Measurements from ENCODE around the gene PLB1.

Gene PLB1

DNA sequence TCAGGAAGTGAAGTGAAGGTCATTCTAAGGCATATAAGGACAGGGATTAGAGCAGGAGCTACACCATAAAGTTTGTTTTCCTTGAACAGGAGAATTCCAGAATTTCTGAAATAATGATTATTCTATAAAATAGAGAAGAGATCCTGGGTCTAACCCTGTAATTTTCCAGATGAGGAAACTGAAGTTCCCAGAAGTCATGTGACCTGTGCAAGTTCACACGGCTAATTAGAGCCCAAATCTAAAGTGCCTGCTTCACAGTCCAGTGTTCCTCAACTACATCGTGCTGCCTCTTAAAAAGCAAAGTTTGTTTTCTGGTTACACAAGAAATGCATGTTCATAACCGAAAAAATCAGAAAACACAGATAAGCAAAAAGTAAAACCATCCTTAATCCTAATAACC lies 34.9 kb downstream of the PLB1 start:
- TF ChIP-seq, protein P1, sequence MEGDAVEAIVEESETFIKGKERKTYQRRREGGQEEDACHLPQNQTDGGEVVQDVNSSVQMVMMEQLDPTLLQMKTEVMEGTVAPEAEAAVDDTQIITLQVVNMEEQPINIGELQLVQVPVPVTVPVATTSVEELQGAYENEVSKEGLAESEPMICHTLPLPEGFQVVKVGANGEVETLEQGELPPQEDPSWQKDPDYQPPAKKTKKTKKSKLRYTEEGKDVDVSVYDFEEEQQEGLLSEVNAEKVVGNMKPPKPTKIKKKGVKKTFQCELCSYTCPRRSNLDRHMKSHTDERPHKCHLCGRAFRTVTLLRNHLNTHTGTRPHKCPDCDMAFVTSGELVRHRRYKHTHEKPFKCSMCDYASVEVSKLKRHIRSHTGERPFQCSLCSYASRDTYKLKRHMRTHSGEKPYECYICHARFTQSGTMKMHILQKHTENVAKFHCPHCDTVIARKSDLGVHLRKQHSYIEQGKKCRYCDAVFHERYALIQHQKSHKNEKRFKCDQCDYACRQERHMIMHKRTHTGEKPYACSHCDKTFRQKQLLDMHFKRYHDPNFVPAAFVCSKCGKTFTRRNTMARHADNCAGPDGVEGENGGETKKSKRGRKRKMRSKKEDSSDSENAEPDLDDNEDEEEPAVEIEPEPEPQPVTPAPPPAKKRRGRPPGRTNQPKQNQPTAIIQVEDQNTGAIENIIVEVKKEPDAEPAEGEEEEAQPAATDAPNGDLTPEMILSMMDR (IDR thresholded peaks at IDR 0.05): no peak

DNA sequence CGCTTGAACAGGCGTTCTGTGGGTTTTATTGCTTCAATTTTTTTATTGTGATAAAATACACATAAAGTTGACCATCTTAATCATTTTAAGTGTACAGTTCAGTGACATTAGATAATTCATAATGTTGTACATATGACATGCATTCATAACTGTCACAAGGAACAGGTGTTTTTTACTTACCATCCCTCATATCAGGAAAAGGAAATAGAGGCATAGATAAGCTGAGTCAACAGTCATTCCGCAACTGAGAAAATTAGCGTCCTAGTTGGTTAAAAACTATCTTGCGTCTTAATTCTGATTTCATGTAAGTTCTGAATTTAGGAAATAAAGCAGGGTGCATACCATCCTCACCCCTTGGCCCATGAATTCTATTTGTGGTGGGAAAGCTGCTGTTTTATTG lies 36.5 kb downstream of the PLB1 start:
- TF ChIP-seq, protein P1 (IDR thresholded peaks at IDR 0.05): no peak

DNA sequence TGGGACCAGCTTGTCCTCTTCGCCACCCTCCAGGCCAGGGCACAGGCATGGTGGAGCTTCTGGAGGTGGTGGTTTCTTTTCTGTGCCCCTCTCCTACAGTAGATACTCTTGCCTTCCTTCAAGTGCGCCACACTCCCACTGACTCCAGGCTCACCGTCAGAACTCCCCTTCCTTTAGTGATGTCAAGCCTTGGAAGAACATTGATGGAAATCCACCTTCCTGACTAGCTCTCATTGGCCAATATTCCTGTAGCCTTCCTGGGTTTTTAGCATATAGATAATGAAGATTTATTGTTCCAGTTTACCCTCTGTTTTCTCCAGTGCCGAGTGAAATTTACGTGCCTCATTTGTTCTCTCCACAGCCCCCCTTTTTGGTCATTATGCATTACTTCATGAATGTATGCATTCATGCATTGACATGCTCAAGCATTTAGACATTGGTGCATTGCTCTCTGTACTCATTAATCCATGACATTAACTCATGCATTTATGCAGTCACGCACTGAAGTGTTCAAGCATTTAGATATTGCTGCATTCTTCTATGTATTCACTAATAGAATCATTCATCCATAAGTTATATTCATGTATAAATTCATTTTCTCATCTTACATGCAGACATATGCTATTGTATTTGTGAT lies 37.3 kb downstream of the PLB1 start:
- TF ChIP-seq, protein P1 (IDR thresholded peaks at IDR 0.05): no peak

DNA sequence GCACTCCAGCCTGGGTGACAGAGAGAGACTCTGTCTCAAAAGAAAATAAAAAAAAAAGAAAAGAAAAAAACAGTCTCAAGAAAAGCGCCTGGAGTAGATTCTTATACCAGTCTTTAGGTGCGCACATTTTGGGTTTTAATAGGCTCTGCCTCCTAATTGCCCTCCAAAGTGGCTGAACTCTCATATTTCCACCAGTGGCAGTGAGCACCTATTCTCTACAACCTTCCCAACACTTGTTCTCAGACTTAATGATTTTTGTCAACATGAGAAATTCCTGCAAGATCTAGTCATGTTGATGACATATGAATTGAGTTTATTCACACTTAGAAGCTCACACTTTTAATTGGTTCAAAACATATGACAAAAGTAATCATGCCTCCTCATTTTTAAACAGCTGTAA lies 39.0 kb downstream of the PLB1 start:
- TF ChIP-seq, protein P1 (IDR thresholded peaks at IDR 0.05): no peak

DNA sequence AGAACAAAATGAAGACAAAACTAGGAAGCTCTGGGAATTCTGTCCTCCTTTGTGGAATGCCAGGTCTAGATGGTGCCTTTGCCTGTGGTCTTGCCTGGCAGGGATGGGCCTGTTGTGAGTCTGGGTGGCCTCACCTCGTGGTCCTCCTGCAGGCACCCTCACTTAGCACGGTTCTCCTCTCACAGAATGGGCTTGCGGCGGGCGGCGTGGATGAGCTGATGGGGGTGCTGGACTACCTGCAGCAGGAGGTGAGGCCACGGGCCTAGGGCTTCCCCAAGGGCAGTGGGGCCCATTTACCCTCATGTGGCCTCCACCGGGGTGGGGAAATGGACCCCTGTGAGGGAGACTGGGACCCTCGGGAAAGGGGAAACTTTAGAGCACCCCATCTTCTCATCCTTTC lies 42.3 kb downstream of the PLB1 start:
- TF ChIP-seq, protein P1 (IDR thresholded peaks at IDR 0.05): no peak

DNA sequence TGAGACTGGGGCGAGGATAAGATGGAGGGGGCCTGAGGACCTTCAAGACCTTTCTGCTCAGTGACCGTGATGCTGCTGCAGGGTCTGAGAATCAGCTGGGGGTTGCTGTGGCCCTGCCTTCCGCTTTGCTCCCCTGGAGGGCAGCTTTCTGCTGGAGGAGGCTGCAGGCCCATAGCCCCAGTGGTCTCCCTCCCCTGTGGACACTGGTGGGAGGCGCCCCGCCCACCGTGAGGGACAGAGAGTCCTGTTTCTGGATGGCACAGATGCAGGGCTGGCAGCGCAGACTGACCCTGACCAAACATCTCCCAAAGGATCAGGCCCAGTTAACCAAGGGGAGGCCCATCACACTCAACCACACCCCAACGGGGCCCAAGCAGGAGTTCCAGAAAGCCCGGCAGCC lies 42.8 kb downstream of the PLB1 start:
- TF ChIP-seq, protein P1 (IDR thresholded peaks at IDR 0.05): no peak

DNA sequence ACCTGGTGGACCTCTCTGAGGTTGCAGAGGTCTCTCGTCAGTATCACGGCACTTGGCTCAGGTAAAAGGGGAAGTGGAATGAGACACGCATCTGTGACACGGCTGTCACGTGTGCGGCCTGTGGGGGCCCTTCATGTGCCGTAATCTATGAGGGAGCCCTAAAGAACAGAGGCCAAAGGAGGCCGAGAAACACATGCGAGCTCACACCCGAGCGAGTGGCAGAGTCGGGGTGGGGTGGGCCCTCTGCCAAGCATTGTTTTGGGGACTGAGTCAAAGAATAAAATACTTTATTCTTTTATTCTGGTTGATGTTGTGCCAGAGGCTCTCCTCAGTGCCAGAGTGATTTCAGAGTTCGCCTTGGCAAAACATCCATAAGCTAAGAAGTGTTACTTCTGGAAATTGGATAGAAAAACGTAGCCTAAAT lies 43.3 kb downstream of the PLB1 start:
- TF ChIP-seq, protein P1 (IDR thresholded peaks at IDR 0.05): no peak

Data from LNCAP (cell line).